ENCODE results near the gene MPZL1. TPM values are rescaled to one million over a fixed set of nuclear protein-coding genes. Genes with fewer than 3 reads are reported as not detected.
"Not testable (repeated sequence)": the region's sequence is repeated elsewhere in the genome, so short reads cannot be mapped to it uniquely, and the experiment has no call there.

Gene MPZL1
- polyA plus RNA-seq, 3 donors from 2014 or later: 6.8 to 14.3 (median 12.1) TPM

DNA sequence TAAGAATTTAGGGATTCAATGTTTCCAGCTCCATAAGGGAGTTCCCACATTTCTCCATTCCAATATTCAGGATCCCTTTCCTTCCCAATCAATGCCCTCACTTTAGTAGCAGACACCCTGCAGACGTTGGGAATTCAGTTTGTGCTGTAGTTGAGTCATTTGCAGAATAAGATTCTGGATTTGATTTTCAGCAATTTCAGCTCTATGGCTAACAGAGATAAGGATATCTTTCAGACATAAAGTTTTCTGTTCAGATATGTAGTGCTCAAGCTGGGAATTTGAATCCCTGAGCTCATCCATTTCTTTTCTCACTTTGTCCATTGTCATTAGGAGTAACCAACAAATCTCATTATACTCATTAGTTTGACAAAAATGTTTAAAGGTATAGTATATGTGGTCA is 13.1 kb downstream of the MPZL1 start:
- H3K4me3 Mint-ChIP-seq: no peak overlapping the region
- DNase-seq: no peak
- H3K4me1 Mint-ChIP-seq: no peaks in the 10 kb centered on the region
- H3K27me3 Mint-ChIP-seq (ENCODE audit: low read depth in 3 of 3): peaks cover 2 to 6% (median 2%) of the 10 kb centered on the region in 3 donors
- no peaks in the 10 kb centered on the region for H3K9me3 Mint-ChIP-seq
- peaks cover 0 to 4% (median 0%) of the 10 kb centered on the region in 3 donors for H3K36me3 Mint-ChIP-seq
- H3K27ac Mint-ChIP-seq: no peak overlapping the region

DNA sequence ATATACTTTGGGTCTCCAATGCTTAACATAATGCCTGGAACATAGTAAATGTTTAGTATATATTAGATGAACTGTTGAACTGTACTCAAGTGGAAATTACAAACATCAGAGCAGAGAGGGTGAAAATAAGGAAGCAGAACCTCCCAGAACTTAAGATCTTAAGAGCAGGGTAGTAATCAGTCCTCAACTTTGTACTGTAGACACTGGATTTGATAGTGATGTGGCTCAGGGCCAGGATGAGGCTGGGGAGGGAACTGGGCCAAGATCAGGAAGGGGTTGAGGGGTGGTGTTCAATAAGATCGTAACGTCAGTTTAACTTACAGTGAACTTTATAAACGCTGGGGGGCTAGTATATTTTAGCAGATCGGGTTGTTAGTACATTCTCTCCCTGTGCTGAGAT is 15.4 kb downstream of the MPZL1 start:
- Mint-ChIP-seq H3K4me3 (no peak overlapping the region), H3K27me3 (ENCODE audit: low read depth in 3 of 3) (peaks cover 0 to 8% (median 0%) of the 10 kb centered on the region in 3 donors), H3K27ac (no peak overlapping the region), H3K4me1 (no peaks in the 10 kb centered on the region), H3K9me3 (no peaks in the 10 kb centered on the region), H3K36me3 (peaks cover 0 to 4% (median 0%) of the 10 kb centered on the region in 3 donors)
- DNase-seq: no peak

DNA sequence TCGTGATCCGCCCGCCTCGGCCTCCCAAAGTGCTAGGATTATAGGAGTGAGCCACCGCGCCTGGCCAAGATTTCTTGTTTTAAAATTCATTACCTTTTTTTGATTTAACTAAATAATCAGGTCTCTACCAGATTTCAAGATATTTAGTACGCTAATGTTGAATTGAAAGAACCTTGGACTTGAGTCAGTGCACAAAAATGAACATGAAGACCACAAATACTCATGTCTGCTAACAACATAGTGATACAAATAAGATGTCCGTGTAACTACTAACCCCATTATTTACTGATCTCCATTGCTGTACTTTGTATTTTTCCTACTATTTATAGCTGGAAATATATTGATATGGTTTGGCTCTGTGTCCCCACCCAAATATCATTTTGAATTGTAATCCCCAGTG is 16.4 kb downstream of the MPZL1 start:
- Mint-ChIP-seq H3K4me3 (no peak overlapping the region), H3K27ac (no peak overlapping the region), H3K36me3 (peaks cover 0 to 4% (median 0%) of the 10 kb centered on the region in 3 donors), H3K27me3 (ENCODE audit: low read depth in 3 of 3) (peaks cover 0 to 8% (median 4%) of the 10 kb centered on the region in 3 donors), H3K4me1 (no peaks in the 10 kb centered on the region), H3K9me3 (no peaks in the 10 kb centered on the region)
- no peak for DNase-seq

DNA sequence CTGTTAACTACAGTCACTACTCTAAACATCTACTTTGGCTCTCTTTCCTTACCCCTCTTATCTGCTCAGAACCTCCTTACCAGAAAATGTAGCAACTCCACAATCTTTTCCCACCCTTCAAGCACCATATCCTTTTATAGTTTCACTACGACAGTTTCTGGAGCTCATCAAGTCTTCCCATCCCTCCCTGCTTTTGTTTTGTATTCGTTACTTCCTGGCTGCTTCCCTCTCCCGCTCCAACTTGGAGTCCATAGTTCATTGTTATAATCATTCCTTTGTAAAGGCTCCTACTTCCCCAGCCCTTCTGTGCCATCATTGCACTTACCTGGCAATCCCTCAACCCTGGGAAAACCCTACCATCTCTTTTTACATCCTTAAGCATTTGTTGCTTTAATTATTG is 18.0 kb downstream of the MPZL1 start:
- peaks cover 0 to 8% (median 4%) of the 10 kb centered on the region in 3 donors for H3K27me3 Mint-ChIP-seq (ENCODE audit: low read depth in 3 of 3)
- H3K4me1 Mint-ChIP-seq: peaks cover 0 to 12% of the 10 kb centered on the region in 2 donors
- H3K36me3 Mint-ChIP-seq: peaks cover 0 to 4% (median 0%) of the 10 kb centered on the region in 3 donors
- DNase-seq: no peak
- H3K4me3 Mint-ChIP-seq: no peak overlapping the region
- no peak overlapping the region for H3K27ac Mint-ChIP-seq
- no peaks in the 10 kb centered on the region for H3K9me3 Mint-ChIP-seq

DNA sequence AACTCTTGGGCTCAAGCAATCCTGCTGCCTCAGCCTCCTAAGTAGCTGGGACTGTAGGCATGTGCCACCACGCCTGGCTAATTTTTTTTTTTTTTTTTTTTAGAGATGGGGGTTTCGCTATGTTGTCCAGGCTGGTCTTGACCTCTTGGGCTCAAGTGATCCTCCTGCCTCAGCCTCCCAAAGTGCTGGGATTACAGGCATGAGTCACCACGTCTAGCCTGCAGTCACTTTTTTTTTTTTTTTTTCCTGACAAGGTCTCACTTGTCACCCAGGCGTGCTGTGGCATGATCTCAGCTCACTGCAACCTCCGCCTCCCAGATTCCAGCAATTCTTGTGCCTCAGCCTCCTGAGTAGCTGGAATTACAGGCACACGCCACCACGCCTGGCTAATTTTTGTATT is 19.3 kb downstream of the MPZL1 start:
- H3K27me3 Mint-ChIP-seq (ENCODE audit: low read depth in 3 of 3); H3K27ac Mint-ChIP-seq; DNase-seq: not testable (repeated sequence)

DNA sequence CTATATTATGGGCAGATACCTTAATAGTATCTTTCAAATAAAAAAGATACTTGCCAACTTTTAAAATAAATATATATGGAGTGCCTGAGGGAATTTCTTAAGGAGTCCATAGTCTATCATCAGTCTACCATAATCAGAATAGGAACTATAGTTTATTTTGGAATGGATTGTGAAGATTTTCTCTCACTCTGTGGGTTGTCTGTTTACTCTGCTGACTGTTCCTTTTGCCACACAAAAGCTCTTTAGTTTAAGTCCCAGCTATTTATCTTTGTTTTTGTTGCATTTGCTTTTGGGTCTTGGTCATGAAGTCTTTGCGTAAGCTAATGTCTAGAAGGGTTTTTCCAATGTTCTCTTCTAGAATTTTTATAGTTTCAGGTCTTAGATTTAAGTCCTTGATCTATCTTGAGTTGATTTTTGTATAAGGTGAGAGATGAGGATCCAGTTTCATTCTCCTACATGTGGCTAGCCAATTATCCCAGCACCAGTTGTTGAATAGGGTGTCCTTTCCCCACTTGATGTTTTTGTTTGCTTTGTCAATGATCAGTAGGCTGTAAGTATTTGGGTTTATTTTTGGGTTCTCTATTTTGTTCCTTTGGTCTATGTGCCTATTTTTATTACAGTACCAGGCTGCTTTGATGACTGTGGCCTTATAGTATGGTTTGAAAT is 20.7 kb downstream of the MPZL1 start:
- H3K9me3 Mint-ChIP-seq; DNase-seq; H3K27me3 Mint-ChIP-seq (ENCODE audit: low read depth in 3 of 3); H3K36me3 Mint-ChIP-seq; H3K4me3 Mint-ChIP-seq; H3K27ac Mint-ChIP-seq: not testable (repeated sequence)
- peaks cover 0 to 14% of the 10 kb centered on the region in 2 donors for H3K4me1 Mint-ChIP-seq

More for the DNA sequence above, 19.3 kb downstream of the MPZL1 start:
- not testable (repeated sequence) for H3K4me3 Mint-ChIP-seq, H3K36me3 Mint-ChIP-seq, H3K9me3 Mint-ChIP-seq
- H3K4me1 Mint-ChIP-seq: peaks cover 0 to 14% of the 10 kb centered on the region in 2 donors

DNA sequence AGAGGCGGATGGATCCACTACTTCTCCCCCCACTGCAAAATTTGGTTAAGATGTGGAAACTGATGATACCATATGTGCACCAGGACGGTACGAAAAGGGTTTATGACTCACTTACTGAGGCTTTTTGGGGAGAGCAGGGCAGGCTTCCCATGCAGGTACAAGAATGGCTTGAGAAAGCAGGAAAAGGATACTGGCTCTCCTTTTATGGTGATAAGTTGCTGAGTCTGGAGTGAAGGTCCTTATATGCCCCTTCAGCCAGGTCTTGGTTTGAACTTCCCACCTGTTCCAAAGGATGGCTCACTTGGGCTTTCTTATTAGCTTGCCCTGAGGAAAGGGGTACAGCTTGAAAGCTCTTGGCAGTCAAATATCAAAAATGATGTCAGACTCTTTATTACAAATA is 23.1 kb downstream of the MPZL1 start:
- no peak for DNase-seq
- Mint-ChIP-seq H3K27ac (no peak overlapping the region), H3K36me3 (peaks cover 0 to 4% (median 0%) of the 10 kb centered on the region in 3 donors), H3K4me1 (peaks cover 0 to 14% of the 10 kb centered on the region in 2 donors), H3K4me3 (no peak overlapping the region), H3K27me3 (ENCODE audit: low read depth in 3 of 3) (peaks cover 0 to 4% (median 2%) of the 10 kb centered on the region in 3 donors), H3K9me3 (no peaks in the 10 kb centered on the region)

DNA sequence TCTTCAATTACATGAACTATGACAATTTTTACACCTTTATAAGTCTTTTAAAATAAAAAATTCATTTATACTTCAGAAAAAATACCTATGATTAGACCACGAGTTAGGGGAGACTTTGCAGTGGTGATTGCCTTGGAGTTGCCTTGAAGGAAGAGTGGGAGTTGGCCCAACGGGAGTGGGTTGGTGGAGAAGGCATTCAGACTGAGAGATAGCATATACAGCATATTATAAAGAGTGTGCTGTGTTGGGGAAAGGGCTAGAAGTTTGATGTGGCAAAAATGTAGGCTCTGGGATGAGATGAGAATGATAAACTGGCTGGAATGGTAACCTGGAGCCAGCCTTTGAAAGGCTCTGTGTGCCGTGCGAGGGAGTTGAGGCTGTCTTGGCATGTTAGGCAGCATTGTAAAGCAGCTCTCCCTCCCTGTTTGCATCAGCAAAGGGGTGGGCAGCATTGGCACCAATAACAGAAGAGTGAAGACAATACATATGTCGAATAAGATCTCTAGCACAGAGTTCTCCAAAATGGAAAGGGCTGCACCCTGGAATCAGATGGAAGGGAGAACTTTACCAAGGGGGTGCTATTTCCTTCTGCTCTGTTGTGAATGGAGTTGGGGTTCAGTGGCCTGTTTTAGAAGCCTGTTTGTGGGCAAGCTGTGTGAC is 24.4 kb downstream of the MPZL1 start:
- no peak overlapping the region for H3K4me3 Mint-ChIP-seq
- H3K9me3 Mint-ChIP-seq: no peaks in the 10 kb centered on the region
- H3K36me3 Mint-ChIP-seq: no peaks in the 10 kb centered on the region
- no peak overlapping the region for H3K27ac Mint-ChIP-seq
- no peak for DNase-seq
- H3K27me3 Mint-ChIP-seq (ENCODE audit: low read depth in 3 of 3): peaks cover 0 to 4% (median 0%) of the 10 kb centered on the region in 3 donors
- peaks cover 0 to 14% of the 10 kb centered on the region in 2 donors for H3K4me1 Mint-ChIP-seq

DNA sequence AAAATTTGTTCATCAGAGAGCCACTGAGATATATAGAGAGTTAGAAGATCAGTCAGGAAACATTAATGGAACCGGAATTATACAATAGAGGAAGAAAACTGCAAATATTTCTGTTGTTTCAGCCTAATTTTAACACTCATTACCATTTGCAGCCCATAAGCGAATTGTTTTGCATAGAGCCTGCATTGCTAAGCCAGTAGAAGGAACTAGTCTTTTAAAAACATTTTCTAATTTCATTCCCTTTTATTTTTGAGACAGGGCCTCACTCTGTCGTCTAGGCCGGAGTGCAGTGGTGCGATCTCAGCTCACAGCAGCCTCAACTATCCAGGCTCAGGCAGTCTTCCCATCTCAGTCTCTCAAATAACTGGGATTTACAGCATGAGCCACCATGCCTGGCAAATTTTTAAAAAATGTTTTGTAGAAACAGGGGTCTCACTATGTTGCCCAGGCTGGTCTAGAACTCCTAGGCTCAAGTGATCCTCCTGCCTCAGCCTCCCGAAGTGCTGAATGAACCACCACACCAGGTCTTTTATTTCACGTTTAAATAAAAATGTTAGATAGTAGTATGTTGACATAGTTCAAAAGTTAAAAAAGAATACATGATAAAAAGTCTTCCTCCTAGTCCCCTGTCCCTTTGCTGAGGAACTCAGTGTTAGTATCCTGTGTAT is 25.3 kb downstream of the MPZL1 start:
- Mint-ChIP-seq H3K9me3 (no peaks in the 10 kb centered on the region), H3K36me3 (no peaks in the 10 kb centered on the region), H3K27me3 (ENCODE audit: low read depth in 3 of 3) (peaks cover 0 to 4% (median 0%) of the 10 kb centered on the region in 3 donors), H3K27ac (no peak overlapping the region), H3K4me1 (peaks cover 0 to 14% of the 10 kb centered on the region in 2 donors), H3K4me3 (no peak overlapping the region)
- no peak for DNase-seq

DNA sequence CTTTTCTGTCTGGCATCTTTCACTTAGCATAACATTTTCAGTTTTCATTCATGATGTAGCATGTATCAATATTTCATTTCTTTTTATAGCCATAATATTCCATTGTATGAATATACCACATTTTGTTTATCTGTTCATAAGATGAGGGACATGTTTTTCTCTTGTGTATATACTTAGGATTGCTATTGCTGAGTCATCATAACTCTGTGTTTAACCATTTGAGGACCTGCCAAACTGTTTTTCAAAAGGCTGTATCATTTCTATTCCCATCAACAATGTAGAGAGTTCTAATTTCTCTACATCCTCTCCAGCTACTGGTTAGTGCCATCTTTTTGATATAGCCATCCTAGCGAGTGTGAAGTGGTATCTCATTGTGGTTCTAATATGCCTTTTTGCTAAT is 26.2 kb downstream of the MPZL1 start:
- no peaks in the 10 kb centered on the region for H3K27me3 Mint-ChIP-seq (ENCODE audit: low read depth in 3 of 3)
- peaks cover 5 to 17% of the 10 kb centered on the region in 2 donors for H3K4me1 Mint-ChIP-seq
- no peak overlapping the region for H3K27ac Mint-ChIP-seq

DNA sequence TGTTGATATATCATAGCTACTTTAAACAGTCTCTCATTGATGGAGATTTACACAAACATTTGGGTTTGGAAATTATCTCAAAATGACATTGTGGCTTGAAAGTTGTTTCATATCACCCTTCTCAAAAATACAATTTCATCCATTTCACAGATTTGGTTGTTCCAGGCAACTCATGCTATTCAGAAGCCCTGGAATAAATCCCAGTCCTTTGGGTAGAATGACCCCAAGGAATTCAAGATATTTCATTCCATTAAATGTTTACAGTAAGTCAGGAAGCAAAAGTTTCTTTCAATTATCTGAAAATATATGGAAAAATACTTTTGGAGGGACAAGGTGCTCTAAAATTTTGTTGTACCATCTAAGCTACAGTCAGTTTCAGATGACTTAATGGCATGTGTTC is 27.1 kb downstream of the MPZL1 start:
- no peak for DNase-seq
- Mint-ChIP-seq H3K9me3 (no peaks in the 10 kb centered on the region), H3K27me3 (ENCODE audit: low read depth in 3 of 3) (no peaks in the 10 kb centered on the region), H3K4me1 (peaks cover 10 to 19% of the 10 kb centered on the region in 2 donors), H3K27ac (no peak overlapping the region), H3K36me3 (no peaks in the 10 kb centered on the region), H3K4me3 (no peak overlapping the region)

More for the DNA sequence above, 26.2 kb downstream of the MPZL1 start:
- H3K4me3 Mint-ChIP-seq: no peak overlapping the region
- no peak for DNase-seq
- H3K9me3 Mint-ChIP-seq: no peaks in the 10 kb centered on the region
- no peaks in the 10 kb centered on the region for H3K36me3 Mint-ChIP-seq

DNA sequence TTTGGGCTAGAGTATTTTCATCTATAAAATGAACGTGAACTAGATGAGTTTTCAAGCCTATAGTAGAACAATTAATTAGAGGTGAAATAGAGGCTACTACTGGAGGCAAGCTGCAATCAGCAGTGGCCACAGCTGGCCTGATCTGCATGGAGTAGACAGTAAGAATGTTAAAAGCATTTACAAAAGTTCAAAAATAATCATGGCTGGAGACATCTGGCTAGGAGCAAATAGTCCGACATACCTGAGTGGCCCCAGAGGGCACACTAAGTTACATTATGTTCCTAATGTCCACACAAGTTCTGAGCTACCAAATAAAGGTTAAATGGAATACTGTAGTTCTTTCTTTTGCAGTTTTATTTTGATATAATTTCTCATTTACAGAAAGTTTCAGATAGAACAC is 28.0 kb downstream of the MPZL1 start:
- Mint-ChIP-seq H3K36me3 (no peaks in the 10 kb centered on the region), H3K4me3 (no peak overlapping the region), H3K27me3 (ENCODE audit: low read depth in 3 of 3) (no peaks in the 10 kb centered on the region), H3K9me3 (no peaks in the 10 kb centered on the region), H3K4me1 (peaks cover 10 to 14% of the 10 kb centered on the region in 2 donors), H3K27ac (no peak overlapping the region)
- DNase-seq: no peak

DNA sequence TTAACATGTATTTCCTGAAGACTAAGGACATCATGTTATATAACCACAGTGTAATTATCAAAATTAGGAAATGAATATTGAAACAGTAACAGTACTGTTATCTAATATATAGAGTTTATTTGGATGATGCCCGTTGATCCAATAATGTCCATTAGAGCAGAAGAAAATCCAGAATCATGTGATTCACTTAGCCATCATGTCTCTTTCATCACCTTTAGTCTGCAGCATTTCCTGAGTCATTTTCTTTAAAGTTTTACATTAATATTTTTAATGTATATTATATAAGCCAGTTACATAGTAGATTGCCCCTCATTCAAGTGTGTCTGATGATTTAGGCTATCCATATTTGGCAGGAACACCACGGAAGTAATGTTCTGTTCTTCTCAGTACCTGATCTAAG is 28.9 kb downstream of the MPZL1 start:
- Mint-ChIP-seq H3K4me3 (no peak overlapping the region), H3K36me3 (no peaks in the 10 kb centered on the region), H3K9me3 (no peaks in the 10 kb centered on the region), H3K27ac (no peak overlapping the region), H3K27me3 (ENCODE audit: low read depth in 3 of 3) (peaks cover 0 to under 1% (median 0%) of the 10 kb centered on the region in 3 donors), H3K4me1 (peaks cover 10 to 13% of the 10 kb centered on the region in 2 donors)
- no peak for DNase-seq

DNA sequence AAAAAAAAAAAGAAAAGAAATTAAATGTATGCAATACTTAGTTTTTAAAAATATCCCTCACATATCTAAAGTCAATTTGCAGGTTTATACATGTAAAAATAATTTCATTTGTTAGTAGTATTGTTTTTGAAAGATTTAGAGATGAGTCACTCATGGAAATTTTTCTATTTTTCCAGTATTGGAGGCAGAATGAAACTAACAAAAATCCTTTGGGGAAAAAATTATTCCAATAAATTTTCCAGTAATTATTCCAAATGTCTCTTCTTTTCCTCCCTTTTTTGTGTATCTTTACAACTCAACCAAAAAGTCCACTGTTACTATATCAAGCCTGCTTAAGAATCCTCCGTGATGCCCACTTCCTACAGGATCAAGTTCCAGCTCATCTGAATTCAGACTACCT is 29.9 kb downstream of the MPZL1 start:
- H3K4me1 Mint-ChIP-seq: peaks cover 10 to 13% of the 10 kb centered on the region in 2 donors
- H3K27me3 Mint-ChIP-seq (ENCODE audit: low read depth in 3 of 3): peaks cover 0 to 2% (median 0%) of the 10 kb centered on the region in 3 donors
- H3K27ac Mint-ChIP-seq: no peak overlapping the region
- DNase-seq: no peak
- H3K4me3 Mint-ChIP-seq: no peak overlapping the region
- no peaks in the 10 kb centered on the region for H3K9me3 Mint-ChIP-seq
- H3K36me3 Mint-ChIP-seq: no peaks in the 10 kb centered on the region

Data from immature natural killer cell (primary cell).